Common myeloid progenitor, CD34-positive (primary cell): ENCODE data around the gene RELL1.

Experiments
- CTCF ChIA-PET: fragments of 350-600 bp; sonication (Branson Sonifier 250); formaldehyde crosslinking; loops from one replicate; lab custom pipeline; 2021; ENCODE audit warnings: antibody characterized with exemption; lab: Charles Lee
- POLR2A ChIA-PET: fragments of 350-600 bp; sonication (Branson Sonifier 250); formaldehyde crosslinking; loops from one replicate; lab custom pipeline; 2021; ENCODE audit warnings: antibody characterized with exemption; lab: Charles Lee
- DNase-seq, 3 donors: peaks; one replicate each; pipeline versions ENCODE4 v3.0.0 to v3.0.0-alpha.2; 2013
- H3K27ac ChIP-seq, 2 experiments: 1 replicate in 1 of 2; 2 replicates in 1 of 2; pipeline ENCODE4 v1.7.0; 2013; ENCODE audit warnings: inconsistent platforms in 2 of 2, low read length in 2 of 2, mild to moderate bottlenecking in 2 of 2, low read depth in 1 of 2, moderate library complexity in 1 of 2; ENCODE audit not compliant: severe bottlenecking in 2 of 2, insufficient read depth in 1 of 2, poor library complexity in 1 of 2
- H3K27me3 ChIP-seq, 5 experiments: replicated peaks in 2 of 5; 1 replicate in 3 of 5; 2 replicates in 2 of 5; pipeline versions ENCODE4 v1.6.1 to v1.7.0; 2013; ENCODE audit warnings: low read length in 4 of 5, mild to moderate bottlenecking in 2 of 5, moderate library complexity in 2 of 5, inconsistent platforms in 1 of 5; ENCODE audit not compliant: insufficient read depth in 5 of 5, control insufficient read depth in 4 of 5
- H3K36me3 ChIP-seq, 4 experiments: 1 replicate in 2 of 4; 2 replicates in 2 of 4; pipeline versions ENCODE4 v1.6.1 to v1.7.0; 2013; ENCODE audit warnings: low read length in 3 of 4, control low read depth in 1 of 4, mild to moderate bottlenecking in 1 of 4; ENCODE audit not compliant: control insufficient read depth in 4 of 4, insufficient read depth in 4 of 4
- H3K4me1 ChIP-seq, 4 experiments: 1 replicate in 3 of 4; 2 replicates in 1 of 4; pipeline versions ENCODE4 v1.6.1 to v1.7.1; 2013; ENCODE audit warnings: low read length in 3 of 4, mild to moderate bottlenecking in 3 of 4, control low read depth in 1 of 4, inconsistent platforms in 1 of 4, moderate library complexity in 1 of 4; ENCODE audit not compliant: control insufficient read depth in 4 of 4, insufficient read depth in 4 of 4; ENCODE audit errors: control extremely low read depth in 1 of 4
- H3K4me3 ChIP-seq, 7 experiments: 1 replicate in 4 of 7; 2 replicates in 3 of 7; pipeline versions ENCODE4 v1.5.1 to v1.7.0; 2013; ENCODE audit warnings: mild to moderate bottlenecking in 7 of 7, low read length in 6 of 7, moderate library complexity in 6 of 7, inconsistent platforms in 2 of 7, low read depth in 2 of 7, control low read depth in 1 of 7; ENCODE audit not compliant: insufficient read depth in 4 of 7, control insufficient read depth in 1 of 7; ENCODE audit errors: extremely low read depth in 1 of 7
- H3K9me3 ChIP-seq, 5 experiments: 1 replicate in 4 of 5; 2 replicates in 1 of 5; pipeline versions ENCODE4 v1.6.1 to v1.7.1; 2013; ENCODE audit warnings: low read length in 4 of 5, mild to moderate bottlenecking in 2 of 5, inconsistent platforms in 1 of 5, low read depth in 1 of 5, moderate library complexity in 1 of 5; ENCODE audit not compliant: control insufficient read depth in 4 of 5, insufficient read depth in 2 of 5; ENCODE audit errors: control extremely low read depth in 1 of 5
- WGBS: methylation state at CpG from one replicate; pipeline ENCODE4 v1.1.5; 2013; ENCODE audit not compliant: insufficient coverage; 5-methylcytosine and 5-hydroxymethylcytosine counted together

The RELL1 gene

DNA sequence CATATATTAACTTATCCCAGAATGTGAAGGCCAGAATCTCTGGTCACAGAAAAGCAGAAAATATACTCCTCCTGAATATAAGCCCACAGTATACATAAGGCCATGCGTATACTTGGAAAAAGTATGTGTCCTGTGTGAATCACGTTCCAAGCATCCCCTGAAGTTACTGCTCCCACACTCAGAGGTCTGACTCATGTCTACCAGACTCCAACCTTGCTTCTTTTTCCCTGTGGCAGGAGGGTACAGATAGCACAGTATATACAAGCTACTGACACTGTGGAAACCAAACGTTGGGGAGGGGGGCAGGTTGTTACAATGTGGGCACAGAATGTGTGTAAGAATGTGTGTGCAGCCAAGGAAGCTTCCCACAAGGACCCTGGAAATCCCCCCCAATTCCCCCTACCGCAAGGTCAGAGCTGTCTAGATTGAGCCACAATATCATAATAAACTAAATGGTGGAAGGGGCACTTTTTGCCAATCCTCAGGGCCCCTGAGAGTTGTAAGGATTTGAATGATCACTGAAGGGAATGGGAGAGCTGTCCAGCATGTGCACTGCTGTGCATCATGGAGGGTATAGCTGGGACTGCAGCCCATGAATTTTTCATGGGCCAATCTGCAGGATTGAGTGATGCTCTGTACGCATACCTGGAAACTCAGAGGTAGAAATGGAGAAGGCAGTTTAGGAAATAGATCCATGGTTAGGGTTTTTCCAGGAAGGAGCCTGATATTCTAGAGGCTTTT is 7.4 kb upstream of the RELL1 start:
- H3K27ac ChIP-seq, result no peak overlapping the region
- no peak for DNase-seq

DNA sequence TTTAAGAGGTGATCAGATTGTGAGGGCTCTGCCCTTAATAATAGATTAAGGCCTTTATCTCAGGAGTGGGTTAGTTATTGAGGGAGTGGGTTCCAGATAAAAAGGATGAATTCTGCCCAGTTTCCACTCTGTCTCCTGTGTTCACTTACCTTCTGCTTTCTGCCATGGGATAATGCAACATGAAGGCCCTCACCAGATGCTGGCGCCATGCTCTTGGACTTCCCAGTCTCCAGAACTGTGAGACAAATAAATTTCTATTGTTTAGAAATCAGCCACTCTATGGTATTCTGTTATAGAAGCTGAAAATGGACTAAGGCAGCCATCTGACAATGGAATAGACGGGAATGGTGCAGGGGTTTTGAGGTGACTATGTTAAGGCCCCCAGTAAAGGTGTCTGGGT is 6.9 kb upstream of the RELL1 start:
- Histone ChIP-seq H3K4me1 (no peaks in the 10 kb centered on the region), H3K4me3 (no peak overlapping the region), H3K36me3 (no peaks in the 10 kb centered on the region), H3K9me3 (peaks cover 0 to 6% (median 2%) of the 10 kb centered on the region in 5 experiments), H3K27me3 (no peaks in the 10 kb centered on the region), H3K27ac (no peak overlapping the region)
- ChIA-PET POLR2A (no interaction called here), CTCF (no interaction called here)
- DNase-seq, result no peak
- WGBS, result 89% methylated on average over 1 of the region's 2 CpGs

More for the DNA sequence above, 7.4 kb upstream of the RELL1 start:
- no peaks in the 10 kb centered on the region for H3K27me3 ChIP-seq
- H3K4me3 ChIP-seq, result no peak overlapping the region
- ChIA-PET CTCF (interaction anchor here (0.6 kb wide), 1 partner anchor 29 kb away, joined by 3 read pairs; no protein-coding TSS in a partner anchor), POLR2A (no interaction called here)
- peaks cover 0 to 6% (median 2%) of the 10 kb centered on the region in 5 experiments for H3K9me3 ChIP-seq
- H3K4me1 ChIP-seq, result no peaks in the 10 kb centered on the region
- WGBS, result 100% methylated on average over 4 of the region's 5 CpGs
- no peaks in the 10 kb centered on the region for H3K36me3 ChIP-seq

DNA sequence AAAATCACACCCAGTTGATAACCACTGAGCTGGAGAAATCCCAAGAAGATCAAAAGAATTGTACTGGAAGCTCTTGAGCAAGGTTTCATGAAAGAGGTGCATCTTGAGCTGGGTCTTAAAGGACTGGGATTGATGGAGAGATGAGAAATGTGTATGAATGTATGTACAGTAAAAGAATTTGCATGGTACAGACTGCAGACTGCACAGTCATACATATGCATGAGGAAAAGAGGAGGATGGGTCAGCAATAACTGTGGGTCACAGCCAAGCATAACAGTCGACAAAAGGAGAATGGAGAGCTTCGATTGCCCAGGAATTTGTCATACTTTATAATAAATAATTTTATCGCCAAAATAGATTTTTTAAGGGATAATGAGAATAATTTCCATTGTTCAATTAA is 4.8 kb upstream of the RELL1 start:
- H3K9me3 ChIP-seq, result peaks cover 0 to 6% (median 2%) of the 10 kb centered on the region in 5 experiments
- CTCF ChIA-PET, result interaction anchor here (0.8 kb wide), 1 partner anchor 15 kb away, joined by 3 read pairs; no protein-coding TSS in a partner anchor
- H3K36me3 ChIP-seq, result no peaks in the 10 kb centered on the region
- POLR2A ChIA-PET, result no interaction called here
- no peak overlapping the region for H3K4me3 ChIP-seq
- DNase-seq, result no peak
- no peaks in the 10 kb centered on the region for H3K27me3 ChIP-seq
- peaks cover 3 to 12% (median 9%) of the 10 kb centered on the region in 4 experiments for H3K4me1 ChIP-seq
- no CpG with 5 or more reads among the region's 3 CpGs for WGBS
- no peak overlapping the region for H3K27ac ChIP-seq

DNA sequence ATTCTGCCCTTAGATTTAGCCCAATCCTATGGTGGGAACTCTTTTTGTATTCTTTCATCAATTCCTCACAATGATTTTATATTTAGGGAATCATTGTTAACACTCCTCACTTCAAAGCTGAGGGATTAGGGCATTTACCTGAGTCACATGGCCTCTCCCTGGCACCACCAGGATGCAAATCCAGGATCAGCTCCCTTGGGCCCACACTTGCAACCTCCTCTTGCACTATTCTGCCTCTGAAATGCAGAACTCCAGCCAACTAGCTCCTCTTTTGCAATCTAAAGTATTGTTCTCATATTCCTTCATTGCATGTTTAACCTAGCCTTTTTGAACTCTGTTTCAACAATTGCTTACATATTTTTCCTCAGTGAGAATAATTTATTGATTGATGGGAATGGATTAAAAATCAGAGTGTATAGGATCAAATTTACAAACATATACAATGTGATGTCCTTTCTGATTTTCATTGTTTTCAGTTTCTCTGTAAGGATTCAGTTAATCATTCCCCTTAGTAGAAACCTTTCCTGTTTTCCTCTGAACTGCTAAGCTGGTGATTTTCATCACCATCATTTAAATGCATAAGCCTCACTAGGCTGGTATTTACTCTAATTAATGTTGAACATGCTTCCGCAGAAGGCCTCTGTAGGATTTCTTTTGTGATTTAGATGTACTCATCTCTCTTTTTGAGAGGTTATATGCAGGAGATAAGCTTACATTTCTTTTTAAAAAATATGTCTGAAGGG is 3.3 kb upstream of the RELL1 start:
- no peaks in the 10 kb centered on the region for H3K36me3 ChIP-seq
- no peak overlapping the region for H3K27ac ChIP-seq
- ChIA-PET CTCF (no interaction called here), POLR2A (no interaction called here)
- H3K27me3 ChIP-seq, result no peaks in the 10 kb centered on the region
- DNase-seq, result no peak
- peaks cover 10 to 22% (median 18%) of the 10 kb centered on the region in 4 experiments for H3K4me1 ChIP-seq
- no peak overlapping the region for H3K4me3 ChIP-seq
- peaks cover 0 to 6% (median 2%) of the 10 kb centered on the region in 5 experiments for H3K9me3 ChIP-seq
- no CpG with 5 or more reads among the region's 1 CpG for WGBS

DNA sequence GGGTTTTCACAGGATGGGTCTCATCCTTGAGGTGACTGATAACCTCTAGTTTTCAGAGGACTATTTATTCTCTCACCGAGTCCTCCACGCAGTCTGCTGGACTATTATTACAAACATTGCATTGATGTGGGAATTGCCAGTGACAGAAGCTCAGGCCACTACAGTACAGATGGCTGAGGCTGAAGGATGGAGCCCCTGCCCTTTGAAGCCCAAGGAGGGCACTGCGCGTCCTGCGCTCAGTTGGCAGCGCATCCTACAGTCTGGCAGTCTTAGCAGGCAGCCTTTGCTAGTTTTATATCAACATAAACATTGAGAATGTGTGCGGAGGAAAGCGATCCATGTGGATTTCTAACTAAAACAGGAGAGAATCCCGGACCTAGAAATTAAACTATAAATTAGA is 1.5 kb upstream of the RELL1 start:
- CTCF ChIA-PET, result interaction anchor here (1.1 to 1.4 kb wide), 2 partner anchors 12 to 214 kb away, joined by 3 read pairs; no protein-coding TSS in a partner anchor

DNA sequence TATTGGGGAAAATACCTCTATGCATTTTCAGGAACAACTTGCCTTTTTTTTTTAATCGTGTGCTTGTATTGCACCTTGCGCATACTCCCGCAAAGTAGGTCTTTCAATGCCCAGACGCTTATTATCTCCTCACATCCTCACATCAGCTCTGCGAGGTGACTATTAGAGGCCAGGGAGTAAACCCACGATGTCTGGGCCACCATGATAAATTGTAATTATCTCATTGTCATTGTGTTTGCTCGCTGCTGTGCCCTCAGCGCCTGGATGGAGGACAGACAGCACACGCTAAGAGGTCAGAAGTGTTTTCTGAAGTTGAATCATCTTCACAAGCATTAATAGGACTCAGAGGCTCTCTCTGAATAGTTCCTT is 1.0 kb upstream of the RELL1 start:
- peak; percentile 52 to 86 (median 76) for DNase-seq
- WGBS, result 53% methylated on average over 5 of the region's 9 CpGs
- CTCF ChIA-PET, result interaction anchor here (1.4 kb wide), 1 partner anchor 12 kb away, joined by 3 read pairs; no protein-coding TSS in a partner anchor
- H3K4me1 ChIP-seq, result peaks cover 13 to 41% (median 33%) of the 10 kb centered on the region in 4 experiments
- H3K27ac ChIP-seq, result peak overlapping the region in 1 of 2 experiments; percentile 57
- POLR2A ChIA-PET, result interaction anchor here (0.7 to 0.9 kb wide), 2 partner anchors 39 to 61 kb away, joined by 4 to 5 read pairs; no protein-coding TSS in a partner anchor
- H3K36me3 ChIP-seq, result peaks cover 0 to 6% (median 2%) of the 10 kb centered on the region in 4 experiments
- H3K27me3 ChIP-seq, result no peaks in the 10 kb centered on the region
- H3K9me3 ChIP-seq, result no peaks in the 10 kb centered on the region
- peak overlapping the region in 5 of 7 experiments; percentile 73 to 94 (median 90) for H3K4me3 ChIP-seq

More for the DNA sequence above, 1.5 kb upstream of the RELL1 start:
- no peak overlapping the region for H3K27ac ChIP-seq
- peaks cover 0 to 2% (median 0%) of the 10 kb centered on the region in 5 experiments for H3K9me3 ChIP-seq
- peaks cover 13 to 37% (median 30%) of the 10 kb centered on the region in 4 experiments for H3K4me1 ChIP-seq
- 92% methylated on average over 4 of the region's 9 CpGs for WGBS
- H3K36me3 ChIP-seq, result peaks cover 0 to 6% (median 2%) of the 10 kb centered on the region in 4 experiments
- H3K27me3 ChIP-seq, result no peaks in the 10 kb centered on the region
- POLR2A ChIA-PET, result no interaction called here
- DNase-seq, result no peak
- peak overlapping the region in 1 of 7 experiments; percentile 90 for H3K4me3 ChIP-seq
